Suprapubic skin (tissue), 4 donors: Measurements from ENCODE around the gene NCK2.

Experiments used
- CTCF ChIP-seq, 2 donors: fragments of 200-600 bp in 1 of 2; fragments of 450-650 bp in 1 of 2; sonication (generic) in 1 of 2; IDR thresholded peaks; one replicate each; pipeline ENCODE4 v1.5.1; 2016 to 2019; ENCODE audit warnings: antibody characterized with exemption in 2 of 2, mild to moderate bottlenecking in 1 of 2, moderate library complexity in 1 of 2
- EP300 ChIP-seq: sonication (generic); formaldehyde crosslinking; IDR thresholded peaks from one replicate; pipeline ENCODE4 v1.6.1; 2017; ENCODE audit warnings: antibody characterized with exemption
- POLR2AphosphoS5 ChIP-seq, 3 donors: sonication (generic); formaldehyde crosslinking; IDR thresholded peaks; one replicate each; pipeline ENCODE4 v1.6.1; 2017; ENCODE audit warnings: antibody characterized with exemption in 3 of 3

DNA sequence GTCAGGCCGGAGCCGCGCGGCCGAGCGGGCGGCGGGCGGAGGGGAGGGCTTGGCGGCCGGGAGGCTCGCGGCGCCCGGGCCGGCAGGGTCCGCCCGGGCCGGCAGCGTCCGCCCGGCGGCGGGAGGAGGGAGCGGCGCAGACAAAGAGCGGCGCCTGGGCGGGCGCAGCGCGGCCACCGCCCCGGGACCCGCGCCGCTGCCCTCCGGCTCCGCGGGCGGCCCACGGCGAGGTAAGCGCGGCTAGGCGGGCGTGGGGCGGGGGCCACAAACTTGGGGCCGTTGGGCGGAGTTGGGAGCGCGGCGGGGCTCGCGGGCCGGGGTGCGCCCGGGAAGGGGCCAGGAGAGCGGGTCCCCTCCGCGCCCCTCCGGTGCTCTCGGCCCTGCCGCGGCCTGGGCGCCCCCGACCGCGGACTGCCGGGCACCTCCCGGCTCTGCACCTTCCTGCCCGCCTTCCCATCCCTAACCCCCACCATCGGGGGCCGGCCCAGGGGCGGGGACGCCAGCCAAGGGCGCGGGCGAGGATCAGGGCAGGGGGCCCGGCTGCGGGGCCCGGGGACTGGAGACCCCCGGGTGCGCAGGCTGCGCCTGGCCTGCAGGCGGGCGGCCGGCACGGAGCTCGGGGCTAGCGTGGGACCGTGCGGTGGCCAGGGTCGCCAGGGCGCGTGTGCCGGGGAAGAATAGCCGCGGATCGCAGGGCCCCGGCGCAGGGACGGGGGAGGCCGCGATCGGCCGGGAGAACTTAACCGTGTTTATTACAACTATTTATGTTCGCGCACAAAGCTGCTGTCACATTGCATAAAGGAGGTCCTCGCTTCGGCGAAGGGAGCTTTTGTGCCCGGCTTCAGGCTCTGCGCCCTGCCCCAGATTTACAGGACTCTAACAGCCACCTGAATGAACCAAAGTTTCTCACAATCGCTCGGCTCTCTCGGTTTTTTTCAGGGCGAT lies at the start of gene NCK2:
- TF ChIP-seq CTCF (IDR thresholded peaks at IDR 0.05): no peak
- TF ChIP-seq POLR2AphosphoS5 (IDR thresholded peaks at IDR 0.05): no peak
- TF ChIP-seq EP300: no peak
